Kidney tubule cell (primary cell): Measurements from ENCODE around the gene BBS5.

ENCODE experiments used
- DNase-seq: peaks from one replicate; pipeline ENCODE4 v3.0.0-alpha.2; 2018; ENCODE audit warnings: low spot score

Gene BBS5

DNA sequence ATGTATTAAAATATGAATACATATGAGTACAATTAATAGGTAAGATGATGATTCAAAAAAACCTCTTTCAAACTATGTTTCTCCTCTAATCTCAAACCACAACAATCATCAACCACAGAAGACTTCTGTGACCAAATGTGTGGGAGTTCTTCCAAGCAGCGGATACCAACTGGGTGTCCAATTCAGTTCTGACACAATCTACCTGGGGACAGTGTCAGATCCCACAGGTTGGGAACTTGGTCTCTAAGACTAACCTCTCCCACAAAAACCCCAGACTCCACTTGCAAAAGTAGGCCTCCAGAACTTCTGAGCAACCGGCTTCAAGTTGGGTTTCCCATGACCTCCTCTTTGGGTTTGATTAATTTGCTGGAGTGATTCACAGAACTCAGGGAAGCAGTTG is 67.5 kb downstream of the BBS5 start:
- no peak for DNase-seq
